SK-N-SH (cell line): ENCODE data around the gene CALB2. TPM values are rescaled to one million over a fixed set of nuclear protein-coding genes. Genes with fewer than 3 reads are reported as not detected.

Source experiments
- CTCF ChIA-PET: fragments of 300-600, 350-600 bp; formaldehyde crosslinking; extraction: SDS; loops from one replicate; lab custom pipeline; 2021; lab: Yijun Ruan, JAX
- POLR2A ChIA-PET: fragments of 350-600 bp; sonication (Branson Sonifier 250); formaldehyde crosslinking; extraction: SDS; loops from one replicate; lab custom pipeline; 2020; ENCODE audit warnings: antibody characterized with exemption, inconsistent platforms; lab: Yijun Ruan, JAX
- DNase-seq: peaks from one replicate; pipeline ENCODE4 v3.0.0; 2012
- H2AFZ ChIP-seq: fragments of 200-600 bp; sonication (generic); 2 replicates; pipeline ENCODE4 v1.8.1; 2016; ENCODE audit warnings: antibody characterized with exemption, mild to moderate bottlenecking, low read depth
- H3F3A ChIP-seq: fragments of 200-600 bp; sonication (generic); replicated peaks from 2 replicates; pipeline ENCODE3; 2016; ENCODE audit warnings: antibody characterized with exemption, mild to moderate bottlenecking; ENCODE audit not compliant: insufficient read depth
- H3K27ac ChIP-seq, 2 experiments: fragments of 200-500 bp in 1 of 2; fragments of 200-600 bp in 1 of 2; sonication (Bioruptor generic) in 1 of 2; sonication (generic), shearing (Covaris generic) in 1 of 2; 2 replicates each; pipeline versions ENCODE4 v1.5.1 to v1.6.1; 2014 to 2016; ENCODE audit warnings: low read depth in 2 of 2, inconsistent platforms in 1 of 2, low read length in 1 of 2, mild to moderate bottlenecking in 1 of 2, mixed read lengths in 1 of 2
- H3K27me3 ChIP-seq: fragments of 200-600 bp; sonication (generic), shearing (Covaris generic); 2 replicates; pipeline ENCODE4 v1.6.1; 2016; ENCODE audit warnings: mixed run types; ENCODE audit not compliant: insufficient read depth
- H3K36me3 ChIP-seq, 2 experiments: fragments of 200-500 bp in 1 of 2; fragments of 200-600 bp in 1 of 2; sonication (Bioruptor generic) in 1 of 2; sonication (generic) in 1 of 2; replicated peaks in 1 of 2; 2 replicates each; pipeline versions ENCODE3 to v1.5.1; 2014 to 2016; ENCODE audit warnings: low read length in 1 of 2, mild to moderate bottlenecking in 1 of 2; ENCODE audit not compliant: insufficient read depth in 2 of 2, control insufficient read depth in 1 of 2
- H3K4me1 ChIP-seq, 2 experiments: fragments of 200-500 bp in 1 of 2; fragments of 200-600 bp in 1 of 2; sonication (Bioruptor generic) in 1 of 2; sonication (generic), shearing (Covaris generic) in 1 of 2; 2 replicates each; pipeline versions ENCODE4 v1.5.1 to v1.6.1; 2014 to 2016; ENCODE audit warnings: low read depth in 1 of 2, low read length in 1 of 2, mixed run types in 1 of 2; ENCODE audit not compliant: insufficient read depth in 2 of 2, control insufficient read depth in 1 of 2
- H3K4me2 ChIP-seq: fragments of 200-600 bp; sonication (generic), shearing (Covaris generic); 2 replicates; pipeline ENCODE4 v1.6.1; 2017; ENCODE audit warnings: mixed run types
- H3K4me3 ChIP-seq, 2 experiments: fragments of 200-500 bp in 1 of 2; fragments of 200-600 bp in 1 of 2; sonication (Bioruptor generic) in 1 of 2; sonication (generic), shearing (Covaris generic) in 1 of 2; 2 replicates each; pipeline versions ENCODE4 v1.5.1 to v1.8.1; 2014 to 2016; ENCODE audit warnings: low read depth in 2 of 2, inconsistent platforms in 1 of 2, low read length in 1 of 2, mild to moderate bottlenecking in 1 of 2, mixed read lengths in 1 of 2, moderate library complexity in 1 of 2
- H3K79me2 ChIP-seq: fragments of 200-600 bp; sonication (generic); 2 replicates; pipeline ENCODE4 v1.8.1; 2017; ENCODE audit warnings: mild to moderate bottlenecking; ENCODE audit not compliant: insufficient read depth
- H3K9ac ChIP-seq: fragments of 200-600 bp; sonication (generic); 2 replicates; pipeline ENCODE4 v1.6.1; 2017; ENCODE audit warnings: mixed run types
- H3K9me2 ChIP-seq: fragments of 200-600 bp; sonication (generic); 2 replicates; pipeline ENCODE4 v1.6.1; 2017; ENCODE audit warnings: mixed run types
- H3K9me3 ChIP-seq: fragments of 200-600 bp; sonication (generic); 2 replicates; pipeline ENCODE4 v1.6.1; 2017; ENCODE audit warnings: mixed run types, mild to moderate bottlenecking, moderate library complexity
- H4K20me1 ChIP-seq: fragments of 200-600 bp; sonication (generic); 2 replicates; pipeline ENCODE4 v1.6.1; 2017; ENCODE audit warnings: mild to moderate bottlenecking, mixed run types; ENCODE audit not compliant: insufficient read depth
- CTCF ChIP-seq: fragments of 200-600 bp; sonication (generic); IDR thresholded peaks from 2 replicates; pipeline ENCODE4 v1.6.1; 2017; ENCODE audit warnings: antibody characterized with exemption, mild to moderate bottlenecking, moderate library complexity
- EP300 ChIP-seq, 2 experiments: IDR thresholded peaks; 2 replicates each; pipeline versions ENCODE4 v1.4.0 to v1.6.1; 2012; ENCODE audit warnings: borderline replicate concordance in 1 of 2, low read depth in 1 of 2, low read length in 1 of 2
- FOSL2 ChIP-seq: IDR thresholded peaks from 2 replicates; pipeline ENCODE4 v1.4.0; 2012; ENCODE audit warnings: low read depth, mild to moderate bottlenecking, moderate library complexity, borderline replicate concordance
- FOXJ3 ChIP-seq: sonication (generic); formaldehyde crosslinking; IDR thresholded peaks from 2 replicates; pipeline ENCODE4 v1.5.1; 2020; ENCODE audit warnings: mild to moderate bottlenecking, missing genetic modification reagents
- FOXM1 ChIP-seq: IDR thresholded peaks from 2 replicates; pipeline ENCODE4 v1.4.0; 2012; ENCODE audit warnings: low read depth, mild to moderate bottlenecking
- GATA2 ChIP-seq: sonication (generic); formaldehyde crosslinking; IDR thresholded peaks from 2 replicates; pipeline ENCODE4 v1.5.0; 2020; ENCODE audit warnings: mild to moderate bottlenecking, missing genetic modification reagents
- IRF3 ChIP-seq: fragments of 150-350 bp; IDR thresholded peaks from 2 replicates; pipeline ENCODE4 v1.6.1; 2016; ENCODE audit warnings: mild to moderate bottlenecking, low read depth, low read length
- MAX ChIP-seq: IDR thresholded peaks from 2 replicates; pipeline ENCODE4 v1.4.0; 2012; ENCODE audit warnings: low read depth
- NFIC ChIP-seq: IDR thresholded peaks from 2 replicates; pipeline ENCODE4 v1.4.0; 2012; ENCODE audit warnings: borderline replicate concordance
- NRF1 ChIP-seq: IDR thresholded peaks from 2 replicates; pipeline ENCODE4 v1.6.1; 2012; ENCODE audit warnings: low read depth, mild to moderate bottlenecking, low read length
- RCOR1 ChIP-seq: fragments of 150-350 bp; IDR thresholded peaks from 2 replicates; pipeline ENCODE4 v1.6.1; 2017; ENCODE audit warnings: antibody characterized with exemption, low read length
- SIN3A ChIP-seq: IDR thresholded peaks from 2 replicates; pipeline ENCODE4 v1.6.1; 2012; ENCODE audit warnings: low read depth, mild to moderate bottlenecking, low read length, moderate library complexity, borderline replicate concordance
- SMC3 ChIP-seq: IDR thresholded peaks from 2 replicates; pipeline ENCODE4 v1.6.1; 2012; ENCODE audit warnings: low read depth, low read length, improper control_type of control experiment
- TAF1 ChIP-seq: IDR thresholded peaks from 2 replicates; pipeline ENCODE4 v1.6.1; 2012; ENCODE audit warnings: low read depth, mild to moderate bottlenecking, low read length, moderate library complexity, borderline replicate concordance
- USF1 ChIP-seq: IDR thresholded peaks from 2 replicates; pipeline ENCODE4 v1.4.0; 2012; ENCODE audit warnings: low read depth, borderline replicate concordance
- USF2 ChIP-seq: fragments of 150-350 bp; IDR thresholded peaks from 2 replicates; pipeline ENCODE4 v1.6.1; 2017; ENCODE audit warnings: antibody characterized with exemption, low read length, low read depth, borderline replicate concordance
- YY1 ChIP-seq: IDR thresholded peaks from 2 replicates; pipeline ENCODE4 v1.4.0; 2012; ENCODE audit warnings: low read depth, mild to moderate bottlenecking
- ZBTB33 ChIP-seq: IDR thresholded peaks from 2 replicates; pipeline ENCODE4 v1.4.0; 2012; ENCODE audit warnings: low read depth, borderline replicate concordance
- WGBS: methylation state at CpG from one replicate; pipeline ENCODE4 v1.1.6; 2017; ENCODE audit warnings: low lambda C conversion rate; 5-methylcytosine and 5-hydroxymethylcytosine counted together
- polyA plus RNA-seq, 3 experiments: library from polyadenylated mRNA; depleted of rRNA; stranded (reverse); fragments of >200 nt; gene quantifications; 2 replicates each; pipeline ENCODE4 v1.2.3, GENCODE V29; 2012

Gene CALB2
- polyA plus RNA-seq, 1 of the 3 experiments (the other 2 are of a cell fraction) = 0.12 TPM

- no peaks in the 10 kb centered on the region for H3F3A ChIP-seq
- no peaks in the 10 kb centered on the region; the same call in 1 of the 2 replicates for H3K27me3 ChIP-seq
- H3K4me3 ChIP-seq = no peak overlapping the region
- no peaks in the 10 kb centered on the region for H4K20me1 ChIP-seq
- peaks cover 0 to 3% of the 10 kb centered on the region in 2 experiments; a peak in 1 of 4 replicates for H3K4me1 ChIP-seq
- no peak for DNase-seq
- no peak for TF ChIP-seq GATA2 (CRISPR knock-in tag)
- no peak for TF ChIP-seq YY1
- TF ChIP-seq FOXJ3 (CRISPR knock-in tag) = no peak
- TF ChIP-seq USF1 = no peak
- no peak for TF ChIP-seq FOXM1
- no peak for TF ChIP-seq NRF1
- TF ChIP-seq IRF3 = no peak
- TF ChIP-seq FOSL2 = no peak
- no peak for TF ChIP-seq SMC3
- TF ChIP-seq CTCF = no peak
- TF ChIP-seq RCOR1 = no peak
- TF ChIP-seq MAX = no peak
- no peak for TF ChIP-seq ZBTB33
- no peak for TF ChIP-seq TAF1
- TF ChIP-seq USF2 = no peak
- no peak for TF ChIP-seq EP300 (IDR thresholded peaks at IDR 0.05; ENCODE audit: borderline replicate concordance in 1 of 2, low read depth in 1 of 2, low read length in 1 of 2)
- no peak for TF ChIP-seq SIN3A
- no peak for TF ChIP-seq NFIC
- TF ChIP-seq, all 33 proteins: peak for 0
- Histone ChIP-seq H3K9ac (no peak overlapping the region), H3K9me3 (no peaks in the 10 kb centered on the region), H3K79me2 (no peaks in the 10 kb centered on the region), H3K9me2 (no peaks in the 10 kb centered on the region), H3K4me2 (no peak overlapping the region), H2AFZ (peak overlapping the region; percentile 67), H3K27ac (no peak overlapping the region), H3K36me3 (no peaks in the 10 kb centered on the region)
- WGBS = 22% methylated on average over 8 of the region's 11 CpGs
- CTCF ChIA-PET = interaction anchor here (0.8 to 3.2 kb wide), 3 partner anchors 11 to 44 kb away, joined by 3 to 14 read pairs (median 3); partner anchors contain the start of gene CALB2
- POLR2A ChIA-PET = no interaction called here
These were observed 11.0 kb downstream of the CALB2 start for GRCh38 chr16:71369494-71369893.
